ENCODE data around the gene ZNF44.

ZNF44 gene

DNA sequence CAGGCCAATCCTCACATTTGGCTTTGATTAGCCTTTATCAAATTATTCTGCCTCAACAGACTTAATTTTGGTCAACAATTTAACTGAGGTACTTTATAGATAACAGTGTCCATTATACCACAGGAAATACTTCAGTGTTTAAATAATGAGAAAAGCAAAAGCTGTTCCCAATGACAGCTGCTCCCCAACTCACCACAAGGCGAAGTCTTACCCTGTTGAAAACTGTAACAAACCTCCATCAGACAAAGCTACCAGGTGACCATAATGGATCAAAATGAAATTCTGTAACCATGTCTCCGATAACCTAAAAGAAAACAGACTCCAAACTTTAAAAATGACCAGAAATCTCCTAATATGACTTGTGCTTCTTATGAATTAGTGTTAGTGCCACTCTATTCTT lies 50.3 kb downstream of the ZNF44 start:
- H3K4me3 ChIP-seq (replicated peaks; ENCODE audit: low read depth, low read length), result no peak overlapping the region
- DNase-seq (ENCODE audit: extremely low read depth, low read depth), result no peak
- TF ChIP-seq, protein P1, sequence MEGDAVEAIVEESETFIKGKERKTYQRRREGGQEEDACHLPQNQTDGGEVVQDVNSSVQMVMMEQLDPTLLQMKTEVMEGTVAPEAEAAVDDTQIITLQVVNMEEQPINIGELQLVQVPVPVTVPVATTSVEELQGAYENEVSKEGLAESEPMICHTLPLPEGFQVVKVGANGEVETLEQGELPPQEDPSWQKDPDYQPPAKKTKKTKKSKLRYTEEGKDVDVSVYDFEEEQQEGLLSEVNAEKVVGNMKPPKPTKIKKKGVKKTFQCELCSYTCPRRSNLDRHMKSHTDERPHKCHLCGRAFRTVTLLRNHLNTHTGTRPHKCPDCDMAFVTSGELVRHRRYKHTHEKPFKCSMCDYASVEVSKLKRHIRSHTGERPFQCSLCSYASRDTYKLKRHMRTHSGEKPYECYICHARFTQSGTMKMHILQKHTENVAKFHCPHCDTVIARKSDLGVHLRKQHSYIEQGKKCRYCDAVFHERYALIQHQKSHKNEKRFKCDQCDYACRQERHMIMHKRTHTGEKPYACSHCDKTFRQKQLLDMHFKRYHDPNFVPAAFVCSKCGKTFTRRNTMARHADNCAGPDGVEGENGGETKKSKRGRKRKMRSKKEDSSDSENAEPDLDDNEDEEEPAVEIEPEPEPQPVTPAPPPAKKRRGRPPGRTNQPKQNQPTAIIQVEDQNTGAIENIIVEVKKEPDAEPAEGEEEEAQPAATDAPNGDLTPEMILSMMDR (IDR thresholded peaks at IDR 0.05; ENCODE audit: low read depth, low read length, missing control alignments), result no peak

DNA sequence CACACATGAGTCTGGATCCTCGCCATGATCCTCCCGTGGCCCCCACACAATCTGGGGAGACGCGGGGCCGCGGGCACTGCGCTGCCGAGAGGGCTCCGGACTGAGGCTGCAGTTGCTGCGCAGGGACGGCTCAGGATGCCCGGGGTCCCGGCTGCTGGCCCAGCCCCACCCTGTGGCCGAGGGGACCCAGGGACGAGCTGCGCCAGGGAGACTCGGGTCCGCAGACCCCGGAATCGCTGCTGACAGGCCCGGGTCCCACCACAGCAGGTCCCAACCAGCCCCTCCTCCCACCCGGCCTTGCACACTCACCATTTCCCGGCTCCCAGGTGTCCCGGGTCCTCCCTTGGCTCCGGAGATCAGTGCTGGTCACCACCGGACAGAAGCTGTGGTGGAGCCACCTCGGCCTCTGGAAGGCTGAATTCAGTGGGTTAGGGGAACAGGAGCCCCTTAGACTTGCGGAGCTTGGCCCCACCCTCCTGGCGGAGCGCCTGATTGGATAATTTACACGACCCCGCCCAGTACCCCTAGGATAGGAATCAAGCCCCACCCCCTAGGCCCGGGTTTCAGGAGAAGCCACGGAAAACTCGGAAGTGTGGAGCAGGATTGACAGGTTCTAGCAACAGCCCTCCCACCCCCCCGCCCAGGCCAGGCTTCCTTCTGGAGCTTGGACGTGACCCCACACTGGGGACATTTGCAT lies 57.4 kb downstream of the ZNF44 start:
- H3K4me3 ChIP-seq (replicated peaks; ENCODE audit: low read depth, low read length), result no peak overlapping the region
- TF ChIP-seq, protein P1 (IDR thresholded peaks at IDR 0.05; ENCODE audit: low read depth, low read length, missing control alignments), result no peak
- DNase-seq (ENCODE audit: extremely low read depth, low read depth), result no peak

DNA sequence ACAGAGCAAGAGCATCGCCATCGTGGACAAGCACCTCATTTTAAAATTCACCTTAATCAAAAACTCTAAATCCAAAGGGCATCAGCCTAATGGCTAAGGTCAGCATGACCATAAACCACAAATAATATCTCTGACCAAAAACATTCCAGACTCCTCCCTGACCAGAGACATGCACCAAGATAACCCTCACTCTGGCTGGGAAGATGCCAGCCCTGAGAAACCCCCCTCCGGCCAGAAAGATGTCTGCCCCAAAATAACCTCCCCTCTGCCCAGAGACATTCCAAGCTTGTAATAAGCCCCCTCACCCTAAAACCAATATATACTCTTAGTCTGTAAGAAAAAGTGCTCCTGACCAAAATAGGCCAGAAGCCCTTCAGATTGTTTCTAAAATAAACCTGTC lies 61.7 kb downstream of the ZNF44 start:
- no peak for DNase-seq (ENCODE audit: extremely low read depth, low read depth)
- TF ChIP-seq, protein P1 (IDR thresholded peaks at IDR 0.05; ENCODE audit: low read depth, low read length, missing control alignments), result no peak
- H3K4me3 ChIP-seq (replicated peaks; ENCODE audit: low read depth, low read length), result no peak overlapping the region

DNA sequence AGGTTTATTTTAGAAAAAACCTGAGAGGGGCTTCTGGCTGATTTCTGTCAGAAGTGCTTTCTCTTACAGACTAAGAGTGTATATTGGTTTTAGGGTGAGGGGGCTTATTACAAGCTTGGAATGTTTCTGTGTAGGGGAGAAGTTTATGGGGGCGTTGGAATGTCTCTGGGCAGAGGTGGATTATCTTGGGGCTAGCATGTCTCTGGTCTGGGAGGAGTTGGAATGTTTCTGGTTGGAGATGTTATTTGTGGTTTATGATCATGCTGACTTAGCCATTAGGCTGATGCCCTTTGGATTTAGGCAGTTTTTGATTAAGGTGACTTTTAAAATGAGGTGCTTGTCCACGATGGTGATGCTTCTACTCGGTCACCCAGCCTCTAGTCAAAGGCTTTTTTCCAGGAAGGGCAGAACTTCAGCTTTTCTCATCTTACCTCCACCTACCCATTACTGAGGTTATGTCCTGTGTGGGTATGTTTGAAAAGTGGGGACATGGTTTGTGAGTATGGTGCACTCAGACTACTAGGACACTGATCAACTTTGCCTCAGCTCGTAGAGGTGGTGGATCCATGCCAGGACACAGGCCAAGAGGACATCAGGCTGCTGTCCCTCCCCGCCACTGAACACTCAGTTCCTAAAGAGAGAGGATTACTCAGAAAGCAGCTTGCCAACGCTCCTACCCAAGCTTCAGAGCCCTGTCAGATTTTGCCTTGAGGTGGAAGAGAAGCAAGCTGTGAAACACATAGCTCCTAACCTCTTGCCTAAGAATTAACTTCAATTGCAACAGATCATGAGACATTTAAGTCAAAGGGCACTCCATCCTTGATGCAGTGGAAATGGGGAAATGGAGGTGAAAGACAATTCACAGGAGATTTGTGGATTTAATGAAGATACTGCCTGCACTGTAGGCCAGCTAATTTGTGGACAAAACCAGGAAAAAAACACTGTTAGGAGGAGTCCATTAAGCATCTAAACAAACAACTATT lies 63.6 kb downstream of the ZNF44 start:
- no peak overlapping the region for H3K4me3 ChIP-seq (replicated peaks; ENCODE audit: low read depth, low read length)
- TF ChIP-seq, protein P1 (IDR thresholded peaks at IDR 0.05; ENCODE audit: low read depth, low read length, missing control alignments), result no peak
- DNase-seq (ENCODE audit: extremely low read depth, low read depth), result no peak

DNA sequence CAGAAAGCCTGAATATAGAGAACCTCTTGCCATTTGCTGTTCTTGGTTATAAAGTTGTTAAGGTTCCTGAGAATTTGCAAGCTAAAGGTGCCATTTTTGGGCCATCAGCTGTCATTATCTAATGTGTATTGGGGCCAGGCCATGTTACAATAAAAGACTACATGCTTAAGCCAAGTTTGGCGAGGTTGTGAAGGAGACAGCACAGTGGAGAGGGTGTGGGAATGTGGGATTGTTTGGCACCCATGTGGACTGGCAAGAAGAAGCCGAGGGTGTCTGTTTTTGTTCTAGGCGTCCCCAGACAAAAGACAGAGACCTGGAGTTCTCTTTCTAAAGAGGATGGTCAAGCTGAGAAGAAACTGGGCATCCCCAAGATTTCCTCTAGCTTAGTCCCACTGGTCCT lies 64.7 kb downstream of the ZNF44 start:
- TF ChIP-seq, protein P1 (IDR thresholded peaks at IDR 0.05; ENCODE audit: low read depth, low read length, missing control alignments), result no peak
- H3K4me3 ChIP-seq (replicated peaks; ENCODE audit: low read depth, low read length), result no peak overlapping the region
- no peak for DNase-seq (ENCODE audit: extremely low read depth, low read depth)

DNA sequence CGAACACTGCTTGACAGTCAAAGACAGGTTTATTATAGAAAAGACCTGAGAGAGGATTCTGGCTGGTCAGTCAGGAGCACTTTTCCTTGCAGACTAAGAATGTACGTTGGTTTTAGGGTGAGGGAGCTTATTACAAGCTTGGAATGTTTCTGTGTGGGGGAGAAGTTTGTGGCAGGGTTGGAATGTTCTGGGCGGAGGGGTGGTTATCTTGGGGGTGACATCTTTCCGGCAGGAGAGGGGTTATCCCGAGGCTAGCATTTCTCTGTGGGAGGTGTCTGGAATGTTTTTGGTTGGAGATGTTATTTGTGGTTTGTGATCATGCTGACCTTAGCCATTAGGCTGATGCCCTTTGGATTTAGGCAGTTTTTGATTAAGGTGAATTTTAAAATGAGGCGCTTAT lies 70.0 kb downstream of the ZNF44 start:
- TF ChIP-seq, protein P1 (IDR thresholded peaks at IDR 0.05; ENCODE audit: low read depth, low read length, missing control alignments), result no peak
- no peak overlapping the region for H3K4me3 ChIP-seq (replicated peaks; ENCODE audit: low read depth, low read length)
- no peak for DNase-seq (ENCODE audit: extremely low read depth, low read depth)
